Activated T-cell treated with anti-CD3 and anti-CD28 coated beads, Interleukin-2, amount 50 U/mL, for 4 hours (primary cell): ENCODE measurements around the gene TFAP2E. TPM values are rescaled to one million over a fixed set of nuclear protein-coding genes. Genes with fewer than 3 reads are reported as not detected.
"Not testable (repeated sequence)": the region's sequence is repeated elsewhere in the genome, so short reads cannot be mapped to it uniquely, and the experiment has no call there.

Experiments used
- ATAC-seq, 2 donors: fragments of 200-7000 bp; cut with Tn5 transposase; one replicate each; pipeline ENCODE4 v1.10.0; 2021
- DNase-seq: peaks from one replicate; pipeline ENCODE4 v3.0.0-alpha.2; 2020
- H3K27me3 Mint-ChIP-seq: one replicate; pipeline ENCODE4 v1.8.0; 2021; ENCODE audit warnings: low read depth, mixed read lengths
- H3K36me3 Mint-ChIP-seq: one replicate; pipeline ENCODE4 v1.8.0; 2022; ENCODE audit warnings: mixed read lengths; ENCODE audit not compliant: insufficient read depth
- H3K4me1 Mint-ChIP-seq: one replicate; pipeline ENCODE4 v1.8.0; 2021; ENCODE audit warnings: low read depth, mixed read lengths
- H3K4me3 Mint-ChIP-seq: one replicate; pipeline ENCODE4 v1.8.0; 2021; ENCODE audit warnings: mild to moderate bottlenecking, moderate library complexity, mixed read lengths
- H3K9me3 Mint-ChIP-seq: one replicate; pipeline ENCODE4 v1.8.0; 2021; ENCODE audit warnings: mixed read lengths
- total RNA-seq, 3 donors: library from RNA; stranded (reverse); gene quantifications; one replicate each; pipeline ENCODE4 v1.2.1, GENCODE V29; 2021

The TFAP2E gene
- total RNA-seq, 3 donors from 2014 or later, result 0.55 to 1.3 (median 0.76) TPM

DNA sequence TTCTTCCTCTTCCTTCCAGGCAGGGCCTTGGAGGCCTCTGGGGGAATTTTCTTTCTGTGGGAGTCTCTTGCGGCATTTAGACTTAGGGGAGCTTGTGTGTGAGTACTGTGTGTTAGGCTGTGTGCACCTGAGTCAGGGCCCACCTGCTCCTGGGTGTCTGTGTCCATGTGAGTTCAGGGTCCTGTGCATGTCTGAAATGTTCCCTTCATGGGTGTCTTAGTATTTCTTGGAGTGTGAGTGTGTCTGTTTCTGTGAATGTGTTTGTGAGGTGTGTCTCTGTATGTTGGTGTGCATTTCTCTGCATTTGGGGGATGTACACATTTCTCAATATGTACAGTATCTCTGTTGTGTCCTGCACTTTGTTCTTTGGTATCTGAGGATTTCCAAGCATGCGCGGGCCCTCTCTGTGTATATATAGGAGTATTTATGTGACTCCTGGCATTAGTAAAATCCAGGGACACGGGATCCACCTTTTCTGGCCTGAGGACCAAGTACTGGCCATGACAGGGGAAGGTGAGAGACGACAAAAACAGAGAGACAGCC lies 2.4 kb downstream of the TFAP2E start:
- Mint-ChIP-seq H3K27me3 (peaks cover 5% of the 10 kb centered on the region), H3K36me3 (peaks cover 1% of the 10 kb centered on the region), H3K4me3 (peak overlapping the region; percentile 58), H3K9me3 (no peaks in the 10 kb centered on the region), H3K4me1 (peaks cover 26% of the 10 kb centered on the region)
- DNase-seq, result no peak
- no peak for ATAC-seq

DNA sequence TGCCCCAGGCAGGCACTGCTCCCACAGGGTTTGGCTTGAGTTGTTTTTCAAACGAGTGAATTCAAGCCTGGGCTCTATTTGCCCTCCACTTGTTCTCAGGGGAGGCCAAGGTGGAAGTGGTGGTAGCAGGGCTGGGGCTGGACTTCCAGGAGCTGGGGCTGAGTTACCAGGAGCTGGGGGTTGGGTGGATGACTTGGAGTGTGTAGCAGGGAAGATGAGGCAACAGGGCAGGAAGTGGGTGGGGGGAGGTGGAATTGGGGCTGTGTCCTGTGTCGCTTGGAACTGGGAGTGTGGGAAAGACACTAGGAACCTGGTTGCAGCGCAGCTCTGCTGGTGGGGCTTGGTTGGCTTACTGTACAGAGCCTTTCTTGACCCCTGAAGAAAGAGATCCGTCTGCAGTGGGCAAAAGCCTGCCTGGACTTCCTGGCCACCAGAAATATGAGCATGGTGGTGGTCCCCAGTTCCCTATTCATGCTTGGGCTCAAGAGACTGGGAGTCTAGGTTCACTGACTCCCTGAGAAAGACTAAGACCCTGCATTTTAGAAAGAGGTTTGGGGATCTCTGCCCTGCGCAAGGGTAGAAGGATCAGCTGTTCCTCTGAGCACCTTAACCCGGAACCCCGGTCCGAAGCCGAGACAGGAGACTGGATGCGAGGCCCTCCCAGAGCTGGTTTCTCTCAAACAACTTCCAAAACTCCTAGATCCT lies 3.1 kb downstream of the TFAP2E start:
- Mint-ChIP-seq H3K4me3 (peak overlapping the region; percentile 75), H3K9me3 (no peaks in the 10 kb centered on the region), H3K36me3 (peaks cover 1% of the 10 kb centered on the region), H3K4me1 (peaks cover 26% of the 10 kb centered on the region), H3K27me3 (peaks cover 5% of the 10 kb centered on the region)
- DNase-seq (no peak), ATAC-seq (no peak)

DNA sequence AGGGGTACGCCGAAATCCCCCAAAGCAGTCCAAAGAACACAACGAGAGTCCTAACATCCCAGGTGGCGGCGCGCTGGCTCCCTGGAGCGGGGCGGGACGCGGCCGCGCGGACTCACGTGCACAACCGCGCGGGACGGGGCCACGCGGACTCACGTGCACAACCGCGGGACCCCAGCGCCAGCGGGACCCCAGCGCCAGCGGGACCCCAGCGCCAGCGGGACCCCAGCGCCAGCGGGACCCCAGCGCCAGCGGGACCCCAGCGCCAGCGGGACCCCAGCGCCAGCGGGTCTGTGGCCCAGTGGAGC lies 3.6 kb downstream of the TFAP2E start:
- not testable (repeated sequence) for H3K9me3 Mint-ChIP-seq, H3K27me3 Mint-ChIP-seq, ATAC-seq, H3K36me3 Mint-ChIP-seq, DNase-seq
- peaks cover 26% of the 10 kb centered on the region for H3K4me1 Mint-ChIP-seq
- peak overlapping the region; percentile 75 for H3K4me3 Mint-ChIP-seq

GRCh38 chr1:35577071-35577998 lies 4.2 kb downstream of the TFAP2E start:
- Mint-ChIP-seq H3K4me3 (peak overlapping the region; percentile 81), H3K36me3 (peaks cover 1% of the 10 kb centered on the region), H3K27me3 (peaks cover 5% of the 10 kb centered on the region), H3K4me1 (peaks cover 26% of the 10 kb centered on the region), H3K9me3 (no peaks in the 10 kb centered on the region)
- DNase-seq (peak; percentile 30), ATAC-seq (peak; percentile 73 to 76)

DNA sequence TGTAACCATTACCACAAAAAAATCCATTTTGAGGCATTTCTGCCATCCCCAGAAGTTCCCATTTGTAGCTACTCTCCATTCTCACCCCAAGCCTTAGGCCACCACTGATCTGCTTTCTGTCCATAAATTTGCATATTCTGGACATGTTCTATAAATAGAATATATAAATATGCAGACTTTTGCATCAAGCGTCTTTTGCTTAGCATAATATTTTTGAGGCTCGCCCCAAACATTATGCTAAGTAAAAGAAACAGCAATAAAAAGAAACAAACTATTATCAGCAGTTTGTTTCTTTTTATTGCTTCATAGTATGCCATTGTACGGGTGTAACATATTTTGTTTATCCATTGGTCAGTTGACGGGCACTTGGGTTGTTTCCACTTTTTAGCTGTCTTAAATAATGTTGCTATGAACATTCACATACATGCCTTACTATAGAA lies 7.9 kb downstream of the TFAP2E start:
- Mint-ChIP-seq H3K4me3 (no peak overlapping the region), H3K4me1 (peaks cover 17% of the 10 kb centered on the region), H3K9me3 (no peaks in the 10 kb centered on the region), H3K27me3 (no peaks in the 10 kb centered on the region), H3K36me3 (no peaks in the 10 kb centered on the region)
- ATAC-seq, result no peak
- DNase-seq, result no peak

DNA sequence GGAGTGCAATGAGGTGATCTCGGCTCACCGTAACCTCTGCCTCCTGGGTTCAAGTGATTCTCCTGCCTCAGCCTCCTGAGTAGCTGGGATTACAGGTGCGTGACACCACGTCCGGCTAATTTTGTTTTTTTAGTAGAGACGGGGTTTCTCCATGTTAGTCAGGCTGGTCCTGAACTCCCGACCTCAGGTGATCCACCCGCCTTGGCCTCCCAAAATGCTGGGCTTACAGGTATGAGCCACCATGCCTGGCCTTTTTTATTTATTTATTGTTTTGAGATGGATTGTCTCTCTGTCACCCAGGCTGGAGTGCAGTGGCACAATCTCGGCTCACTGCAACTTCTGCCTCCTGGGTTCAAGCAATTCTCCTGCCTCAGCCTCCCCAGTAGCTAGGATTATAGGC lies 8.5 kb downstream of the TFAP2E start:
- not testable (repeated sequence) for H3K9me3 Mint-ChIP-seq, H3K27me3 Mint-ChIP-seq, ATAC-seq, DNase-seq, H3K4me3 Mint-ChIP-seq, H3K36me3 Mint-ChIP-seq
- peaks cover 10% of the 10 kb centered on the region for H3K4me1 Mint-ChIP-seq

DNA sequence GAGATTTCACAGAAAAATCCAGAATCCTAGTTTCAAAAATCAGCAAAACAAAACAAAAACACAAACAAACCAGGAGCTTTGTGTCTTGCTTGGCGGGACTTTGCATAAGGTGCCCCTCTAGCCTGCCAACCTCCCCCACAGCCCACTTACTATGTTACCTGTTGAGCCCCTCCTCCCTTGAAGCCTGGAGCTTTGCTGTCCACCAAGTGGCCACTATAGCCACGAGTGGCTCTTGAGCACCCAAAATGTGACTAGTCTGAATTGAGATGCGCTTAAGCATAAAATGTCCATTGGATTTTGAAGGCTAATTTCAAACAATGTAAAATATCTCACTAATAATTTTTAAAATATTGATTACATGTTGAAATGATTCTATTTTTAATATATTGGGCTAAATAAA lies 12.2 kb downstream of the TFAP2E start:
- no peaks in the 10 kb centered on the region for H3K27me3 Mint-ChIP-seq

GRCh38 chr1:35585805-35586204 lies 12.7 kb downstream of the TFAP2E start:
- H3K4me3 Mint-ChIP-seq, H3K4me1 Mint-ChIP-seq, H3K9me3 Mint-ChIP-seq, DNase-seq, H3K36me3 Mint-ChIP-seq, ATAC-seq, H3K27me3 Mint-ChIP-seq: not testable (repeated sequence)

More for the DNA sequence above, 12.2 kb downstream of the TFAP2E start:
- H3K4me3 Mint-ChIP-seq, result no peak overlapping the region
- H3K4me1 Mint-ChIP-seq, result no peaks in the 10 kb centered on the region
- H3K9me3 Mint-ChIP-seq, result no peaks in the 10 kb centered on the region
- H3K36me3 Mint-ChIP-seq, result no peaks in the 10 kb centered on the region
- DNase-seq (no peak), ATAC-seq (no peak)

DNA sequence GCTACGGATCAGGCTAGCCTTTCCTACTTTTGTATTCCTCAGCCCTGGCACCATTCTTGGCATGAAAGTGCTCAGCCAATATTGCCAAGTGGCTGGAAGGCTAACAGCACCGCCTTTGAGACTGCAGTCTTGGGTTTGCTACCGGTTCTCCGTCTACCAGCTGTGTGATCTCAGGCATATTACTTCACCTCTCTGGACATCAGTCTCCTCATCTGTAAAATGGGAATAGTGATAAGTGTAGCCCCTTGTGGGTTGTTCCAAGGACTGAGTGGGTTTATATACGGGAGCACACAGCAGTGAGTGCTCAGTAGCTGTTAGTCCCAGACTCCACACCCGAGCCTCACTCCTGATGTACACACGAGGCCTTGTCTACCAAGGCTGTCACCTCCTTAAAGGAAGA lies 13.7 kb downstream of the TFAP2E start:
- no peak for DNase-seq
- Mint-ChIP-seq H3K36me3 (peaks cover 3% of the 10 kb centered on the region), H3K4me1 (no peaks in the 10 kb centered on the region)

GRCh38 chr1:35587736-35588135 lies 14.6 kb downstream of the TFAP2E start:
- no peak for DNase-seq
- ATAC-seq, result no peak
- Mint-ChIP-seq H3K4me3 (no peak overlapping the region), H3K27me3 (no peaks in the 10 kb centered on the region), H3K4me1 (peaks cover 1% of the 10 kb centered on the region), H3K36me3 (peaks cover 3% of the 10 kb centered on the region), H3K9me3 (no peaks in the 10 kb centered on the region)

More for the DNA sequence above, 13.7 kb downstream of the TFAP2E start:
- Mint-ChIP-seq H3K4me3 (no peak overlapping the region), H3K9me3 (no peaks in the 10 kb centered on the region), H3K27me3 (no peaks in the 10 kb centered on the region)
- no peak for ATAC-seq

- Mint-ChIP-seq H3K36me3 (peaks cover 3% of the 10 kb centered on the region), H3K4me1 (peaks cover 4% of the 10 kb centered on the region), H3K4me3 (no peak overlapping the region), H3K9me3 (no peaks in the 10 kb centered on the region), H3K27me3 (no peaks in the 10 kb centered on the region)
- ATAC-seq, result no peak
- DNase-seq, result no peak
Observed at GRCh38 chr1:35588197-35588910, 15.2 kb downstream of the TFAP2E start.

GRCh38 chr1:35589516-35590427 lies 16.7 kb downstream of the TFAP2E start:
- no peak overlapping the region for H3K4me3 Mint-ChIP-seq
- no peak for ATAC-seq
- no peaks in the 10 kb centered on the region for H3K9me3 Mint-ChIP-seq
- no peaks in the 10 kb centered on the region for H3K27me3 Mint-ChIP-seq
- peaks cover 4% of the 10 kb centered on the region for H3K4me1 Mint-ChIP-seq
- H3K36me3 Mint-ChIP-seq, result peaks cover 3% of the 10 kb centered on the region
- DNase-seq, result no peak

- Mint-ChIP-seq H3K36me3 (peaks cover 3% of the 10 kb centered on the region), H3K27me3 (no peaks in the 10 kb centered on the region), H3K4me1 (peaks cover 4% of the 10 kb centered on the region), H3K4me3 (no peak overlapping the region), H3K9me3 (no peaks in the 10 kb centered on the region)
- DNase-seq, result no peak
- no peak for ATAC-seq
Observed at GRCh38 chr1:35590476-35591040, 17.4 kb downstream of the TFAP2E start.
